MCF 10A (cell line): ENCODE results near the gene HS6ST2. TPM values are rescaled to one million over a fixed set of nuclear protein-coding genes. Genes with fewer than 3 reads are reported as not detected.

Source experiments
- BruUV-seq: library from RNA; stranded (reverse); fragments of 400-500 nt; replicated peaks from 2 replicates; lab custom pipeline; 2021; lab: Mats Ljungman, UMichigan
- CTCF ChIA-PET: fragments of 300-600 bp; sonication (Branson Sonifier 250); formaldehyde crosslinking; extraction: SDS; loops from one replicate; lab custom pipeline; 2021; ENCODE audit warnings: antibody characterized with exemption, inconsistent platforms; lab: Yijun Ruan, JAX
- POLR2A ChIA-PET: fragments of 300-600, 350-650 bp; sonication (Branson Sonifier 250); formaldehyde crosslinking; extraction: SDS; loops from one replicate; lab custom pipeline; 2020; ENCODE audit warnings: antibody characterized with exemption, inconsistent platforms; lab: Yijun Ruan, JAX
- DNase-seq: peaks from one replicate; pipeline ENCODE4 v3.0.0-alpha.2; 2018; ENCODE audit not compliant: unreplicated experiment
- H3K27ac Mint-ChIP-seq: one replicate; pipeline ENCODE4 v1.8.0; 2022; ENCODE audit warnings: mild to moderate bottlenecking, low read depth, mixed read lengths; ENCODE audit not compliant: unreplicated experiment
- H3K27me3 Mint-ChIP-seq: one replicate; pipeline ENCODE4 v1.8.0; 2022; ENCODE audit warnings: mixed read lengths; ENCODE audit not compliant: insufficient read depth, unreplicated experiment
- H3K36me3 Mint-ChIP-seq: one replicate; pipeline ENCODE4 v1.8.0; 2022; ENCODE audit warnings: mild to moderate bottlenecking, moderate library complexity, mixed read lengths; ENCODE audit not compliant: insufficient read depth, unreplicated experiment
- H3K4me1 Mint-ChIP-seq: one replicate; pipeline ENCODE4 v1.8.0; 2022; ENCODE audit warnings: mixed read lengths; ENCODE audit not compliant: insufficient read depth, unreplicated experiment
- H3K4me3 Mint-ChIP-seq: one replicate; pipeline ENCODE4 v1.8.0; 2022; ENCODE audit warnings: mild to moderate bottlenecking, moderate library complexity, mixed read lengths; ENCODE audit not compliant: unreplicated experiment
- H3K9me3 Mint-ChIP-seq: one replicate; pipeline ENCODE4 v1.8.0; 2022; ENCODE audit warnings: mixed read lengths; ENCODE audit not compliant: unreplicated experiment
- intact Hi-C: fragments of 100-400 bp; cut with micrococcal nuclease; formaldehyde crosslinking; loops from 2 replicates; pipeline ENCODE4 v1.14.1; 2022
- total RNA-seq: library from RNA; stranded (reverse); gene quantifications from 2 replicates; pipeline ENCODE4 v1.2.3, GENCODE V29; 2022
- TF ChIP-seq, protein P1 (sequence below): fragments of 200-600 bp; IDR thresholded peaks from one replicate; pipeline ENCODE4 v1.8.0; 2022; ENCODE audit warnings: antibody characterized with exemption, mild to moderate bottlenecking; ENCODE audit not compliant: unreplicated experiment

The HS6ST2 gene
- total RNA-seq, 1 experiment from 2014 or later = 26.1 TPM

DNA sequence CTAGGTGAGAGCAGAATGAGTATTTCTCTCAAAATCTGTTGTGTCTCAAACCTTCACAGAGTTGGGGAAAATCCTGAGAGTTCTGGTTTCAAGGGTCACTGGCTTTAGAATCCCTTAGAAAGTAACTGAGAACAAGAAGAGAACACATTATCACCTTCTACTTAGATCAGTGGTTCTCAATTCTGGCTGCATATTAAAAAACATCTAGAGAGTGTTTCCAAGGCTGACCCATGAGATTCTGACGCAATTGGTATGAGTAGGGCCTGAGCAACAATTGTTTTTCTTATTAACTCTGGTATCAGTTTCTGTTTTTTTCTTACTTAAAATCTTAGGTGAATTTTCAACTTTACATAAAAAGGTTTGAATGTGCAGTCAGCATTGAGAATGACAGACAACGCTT is 212.8 kb downstream of the HS6ST2 start:
- BruUV-seq = no TSS peak
- H3K36me3 Mint-ChIP-seq = no peaks in the 10 kb centered on the region
- no peaks in the 10 kb centered on the region for H3K4me1 Mint-ChIP-seq
- intact Hi-C loops = no loop called here
- H3K4me3 Mint-ChIP-seq = no peak overlapping the region
- H3K9me3 Mint-ChIP-seq = no peaks in the 10 kb centered on the region
- TF ChIP-seq, protein P1, sequence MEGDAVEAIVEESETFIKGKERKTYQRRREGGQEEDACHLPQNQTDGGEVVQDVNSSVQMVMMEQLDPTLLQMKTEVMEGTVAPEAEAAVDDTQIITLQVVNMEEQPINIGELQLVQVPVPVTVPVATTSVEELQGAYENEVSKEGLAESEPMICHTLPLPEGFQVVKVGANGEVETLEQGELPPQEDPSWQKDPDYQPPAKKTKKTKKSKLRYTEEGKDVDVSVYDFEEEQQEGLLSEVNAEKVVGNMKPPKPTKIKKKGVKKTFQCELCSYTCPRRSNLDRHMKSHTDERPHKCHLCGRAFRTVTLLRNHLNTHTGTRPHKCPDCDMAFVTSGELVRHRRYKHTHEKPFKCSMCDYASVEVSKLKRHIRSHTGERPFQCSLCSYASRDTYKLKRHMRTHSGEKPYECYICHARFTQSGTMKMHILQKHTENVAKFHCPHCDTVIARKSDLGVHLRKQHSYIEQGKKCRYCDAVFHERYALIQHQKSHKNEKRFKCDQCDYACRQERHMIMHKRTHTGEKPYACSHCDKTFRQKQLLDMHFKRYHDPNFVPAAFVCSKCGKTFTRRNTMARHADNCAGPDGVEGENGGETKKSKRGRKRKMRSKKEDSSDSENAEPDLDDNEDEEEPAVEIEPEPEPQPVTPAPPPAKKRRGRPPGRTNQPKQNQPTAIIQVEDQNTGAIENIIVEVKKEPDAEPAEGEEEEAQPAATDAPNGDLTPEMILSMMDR = no peak
- POLR2A ChIA-PET = no interaction called here
- CTCF ChIA-PET = interaction anchor here (0.6 kb wide), 1 partner anchor 428 kb away, joined by 3 read pairs; no protein-coding TSS in a partner anchor
- H3K27ac Mint-ChIP-seq = no peak overlapping the region
- peaks cover 81% of the 10 kb centered on the region for H3K27me3 Mint-ChIP-seq
- no peak for DNase-seq

DNA sequence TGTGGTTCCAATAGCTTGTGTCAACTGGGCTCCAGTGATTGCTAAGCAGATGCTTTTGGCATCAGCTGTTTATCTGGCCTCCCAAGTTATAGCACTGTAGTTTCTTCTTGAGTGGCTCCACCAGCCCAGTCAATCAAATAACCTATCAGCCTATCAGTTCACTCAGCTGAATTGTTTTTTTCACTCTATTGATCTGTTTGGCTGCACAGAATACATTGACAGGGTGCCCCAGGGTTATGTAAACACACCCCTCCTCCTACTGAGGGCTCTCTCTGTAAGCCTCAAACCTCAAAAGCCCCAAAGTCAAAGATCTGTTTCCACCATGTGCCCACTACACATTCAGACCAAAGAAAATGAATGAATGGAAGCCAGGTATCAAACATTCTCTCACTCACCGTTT is 214.0 kb downstream of the HS6ST2 start:
- no peak overlapping the region for H3K4me3 Mint-ChIP-seq
- TF ChIP-seq, protein P1 = no peak
- H3K27ac Mint-ChIP-seq = no peak overlapping the region
- no peaks in the 10 kb centered on the region for H3K36me3 Mint-ChIP-seq
- BruUV-seq = no TSS peak
- no peaks in the 10 kb centered on the region for H3K4me1 Mint-ChIP-seq
- H3K9me3 Mint-ChIP-seq = no peaks in the 10 kb centered on the region
- CTCF ChIA-PET = interaction anchor here (0.6 kb wide), 1 partner anchor 155 kb away, joined by 3 read pairs; no protein-coding TSS in a partner anchor
- POLR2A ChIA-PET = no interaction called here
- no peak for DNase-seq
- intact Hi-C loops = no loop called here
- peaks cover 70% of the 10 kb centered on the region for H3K27me3 Mint-ChIP-seq

DNA sequence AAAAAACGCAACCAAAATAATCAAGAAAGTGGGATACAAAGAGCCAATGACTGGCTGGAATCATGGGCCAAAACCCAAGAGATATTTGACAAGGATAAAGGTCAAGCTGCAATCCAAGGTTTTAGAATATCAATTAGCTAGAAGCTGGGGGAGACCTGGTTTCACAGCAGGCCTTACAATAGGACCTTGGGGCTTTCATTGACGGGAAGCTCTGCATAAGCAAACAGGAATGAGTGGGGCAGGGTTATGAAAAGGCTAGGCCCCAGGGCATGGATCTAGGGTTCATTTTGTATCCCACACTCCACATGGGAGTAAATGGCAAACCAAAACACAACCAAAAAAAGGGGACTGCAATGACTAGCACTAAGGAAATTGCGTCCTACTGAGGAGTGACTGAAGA is 215.3 kb downstream of the HS6ST2 start:
- no peak for DNase-seq
- no TSS peak for BruUV-seq
- peaks cover 67% of the 10 kb centered on the region for H3K27me3 Mint-ChIP-seq
- no peaks in the 10 kb centered on the region for H3K9me3 Mint-ChIP-seq
- ChIA-PET POLR2A (no interaction called here), CTCF (interaction anchor here (0.6 kb wide), 1 partner anchor 146 kb away, joined by 3 read pairs; no protein-coding TSS in a partner anchor)
- intact Hi-C loops = no loop called here
- no peak overlapping the region for H3K27ac Mint-ChIP-seq
- no peak overlapping the region for H3K4me3 Mint-ChIP-seq
- TF ChIP-seq, protein P1 = no peak
- H3K4me1 Mint-ChIP-seq = peaks cover 2% of the 10 kb centered on the region
- H3K36me3 Mint-ChIP-seq = no peaks in the 10 kb centered on the region

DNA sequence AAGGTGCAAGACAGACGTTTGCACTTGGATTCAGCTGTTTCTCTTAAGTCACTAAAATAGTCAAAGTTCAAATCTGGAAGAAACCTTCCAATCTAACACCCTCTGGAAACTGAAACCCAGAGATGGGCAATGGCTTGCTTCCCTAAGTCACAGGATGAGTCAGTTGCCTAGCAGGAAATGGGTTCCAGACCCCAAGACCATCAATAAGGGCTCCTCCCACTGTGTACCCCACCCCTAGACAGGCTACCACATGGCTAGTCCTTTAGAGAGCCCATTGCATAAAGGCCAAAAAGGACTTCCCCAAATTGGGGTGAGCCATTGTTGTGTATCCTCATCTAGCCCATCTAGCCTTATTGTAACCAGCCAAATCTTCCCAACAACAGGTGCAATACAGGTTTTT is 216.2 kb downstream of the HS6ST2 start:
- no peak overlapping the region for H3K4me3 Mint-ChIP-seq
- BruUV-seq = no TSS peak
- peaks cover 66% of the 10 kb centered on the region for H3K27me3 Mint-ChIP-seq
- CTCF ChIA-PET = interaction anchor here (1.1 kb wide), 1 partner anchor 217 kb away, joined by 4 read pairs; the partner anchor contains the start of gene HS6ST2
- H3K4me1 Mint-ChIP-seq = peaks cover 6% of the 10 kb centered on the region
- no peaks in the 10 kb centered on the region for H3K9me3 Mint-ChIP-seq
- intact Hi-C loops = no loop called here
- TF ChIP-seq, protein P1 = no peak
- H3K27ac Mint-ChIP-seq = no peak overlapping the region
- no peaks in the 10 kb centered on the region for H3K36me3 Mint-ChIP-seq
- no peak for DNase-seq
- POLR2A ChIA-PET = no interaction called here
